SU-DHL-6 (cell line): ENCODE data around the gene TELO2.

Source experiments
- H2AFZ ChIP-seq: fragments of 200-600 bp; sonication (generic); 2 replicates; pipeline ENCODE4 v1.6.1; 2014; ENCODE audit warnings: low read depth, mild to moderate bottlenecking, moderate library complexity, mixed read lengths, antibody characterized with exemption, low read length; ENCODE audit not compliant: severe bottlenecking
- H3F3A ChIP-seq: fragments of 200-600 bp; shearing (Covaris generic); 2 replicates; pipeline ENCODE4 v1.6.0; 2016; ENCODE audit warnings: antibody characterized with exemption, mild to moderate bottlenecking; ENCODE audit not compliant: insufficient read depth
- H3K27ac ChIP-seq: fragments of 200-600 bp; sonication (generic); 2 replicates; pipeline ENCODE4 v1.5.1; 2016; ENCODE audit warnings: low read depth, mild to moderate bottlenecking, low read length, moderate library complexity, mixed read lengths
- H3K27me3 ChIP-seq: fragments of 200-600 bp; sonication (generic), shearing (Covaris generic); 2 replicates; pipeline ENCODE4 v1.6.0; 2014; ENCODE audit warnings: mild to moderate bottlenecking, low read length
- H3K36me3 ChIP-seq: fragments of 200-600 bp; sonication (generic); 2 replicates; pipeline ENCODE4 v1.6.1; 2014; ENCODE audit warnings: mild to moderate bottlenecking, low read length, mixed read lengths
- H3K4me2 ChIP-seq: fragments of 300-600, 200-600 bp; shearing (Covaris generic), sonication (generic); 2 replicates; pipeline ENCODE4 v1.6.0; 2014; ENCODE audit warnings: low read length, low read depth, mild to moderate bottlenecking; ENCODE audit not compliant: poor library complexity, severe bottlenecking
- H3K4me3 ChIP-seq: fragments of 200-600 bp; sonication (generic); 2 replicates; pipeline ENCODE4 v1.5.1; 2014; ENCODE audit warnings: antibody characterized with exemption, low read length, mild to moderate bottlenecking, mixed read lengths; ENCODE audit not compliant: insufficient read depth, poor library complexity, severe bottlenecking
- H3K79me2 ChIP-seq: fragments of 200-600 bp; sonication (generic); 2 replicates; pipeline ENCODE4 v1.6.1; 2014; ENCODE audit warnings: mild to moderate bottlenecking, low read length, moderate library complexity; ENCODE audit not compliant: insufficient read depth
- H3K9ac ChIP-seq: fragments of 200-600 bp; sonication (generic); 2 replicates; pipeline ENCODE4 v1.7.0; 2014; ENCODE audit warnings: mild to moderate bottlenecking, low read length
- H3K9me2 ChIP-seq: fragments of 200-600 bp; sonication (generic); replicated peaks from 2 replicates; pipeline ENCODE4 v1.6.1; 2014; ENCODE audit warnings: low read length; ENCODE audit not compliant: insufficient read depth
- H3K9me3 ChIP-seq: fragments of 200-600 bp; sonication (generic); 2 replicates; pipeline ENCODE4 v1.6.1; 2014; ENCODE audit warnings: low read length, mixed read lengths; ENCODE audit not compliant: insufficient read depth
- H4K20me1 ChIP-seq: fragments of 200-600 bp; sonication (generic); 2 replicates; pipeline ENCODE4 v1.6.1; 2014; ENCODE audit warnings: low read depth, mild to moderate bottlenecking, antibody characterized with exemption, low read length, moderate library complexity, mixed read lengths
- EZH2phosphoT487 ChIP-seq: fragments of 200-600 bp; sonication (generic), shearing (Covaris generic); conservative IDR thresholded peaks from 2 replicates; pipeline ENCODE4 v1.6.1; 2018; ENCODE audit warnings: mild to moderate bottlenecking, antibody characterized with exemption, low read length, moderate library complexity, mixed read lengths
- TF ChIP-seq, protein P1 (sequence below): fragments of 200-600 bp; sonication (generic); IDR thresholded peaks from one replicate; pipeline ENCODE4 v1.5.1; 2017; ENCODE audit warnings: antibody characterized with exemption, mild to moderate bottlenecking, low read length, moderate library complexity; ENCODE audit not compliant: insufficient read depth, poor library complexity, severe bottlenecking

The TELO2 gene

DNA sequence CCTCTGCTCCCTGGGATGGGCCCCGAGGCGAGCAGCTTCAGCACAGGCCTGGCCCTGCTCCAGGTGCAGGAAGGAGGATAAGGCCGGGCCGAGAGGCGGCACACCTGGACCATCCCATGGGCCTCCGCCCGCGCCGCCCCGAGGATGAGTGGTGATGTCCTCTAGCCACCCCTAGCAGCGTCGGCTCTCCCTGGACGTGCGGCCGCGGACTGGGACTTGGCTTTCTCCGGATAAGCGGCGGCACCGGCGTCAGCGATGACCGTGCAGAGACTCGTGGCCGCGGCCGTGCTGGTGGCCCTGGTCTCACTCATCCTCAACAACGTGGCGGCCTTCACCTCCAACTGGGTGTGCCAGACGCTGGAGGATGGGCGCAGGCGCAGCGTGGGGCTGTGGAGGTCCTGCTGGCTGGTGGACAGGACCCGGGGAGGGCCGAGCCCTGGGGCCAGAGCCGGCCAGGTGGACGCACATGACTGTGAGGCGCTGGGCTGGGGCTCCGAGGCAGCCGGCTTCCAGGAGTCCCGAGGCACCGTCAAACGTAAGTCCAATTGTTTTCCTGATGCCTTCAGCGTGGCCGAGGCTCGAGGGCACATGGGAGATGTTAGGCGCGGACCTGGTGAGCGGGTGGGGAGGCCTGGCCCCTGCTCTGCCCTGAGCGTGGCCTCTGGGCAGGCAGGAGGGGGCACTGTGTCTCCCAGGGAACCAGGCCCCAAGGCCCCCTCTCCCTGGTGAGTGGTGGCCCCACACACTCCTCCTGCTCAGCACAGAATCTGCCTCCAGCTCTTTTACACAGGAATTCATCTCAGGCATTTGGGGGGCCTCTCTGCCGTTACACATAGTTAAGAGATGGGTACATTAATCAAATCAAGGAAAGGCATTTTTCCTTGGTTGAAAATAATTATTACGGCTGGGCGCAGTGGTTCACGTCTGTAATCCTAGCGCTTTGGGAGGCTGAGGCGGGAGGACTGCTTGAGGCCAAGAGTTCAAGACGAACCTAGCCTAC, 41.2 kb downstream of the TELO2 start:
- no peak overlapping the region for H3K27ac ChIP-seq
- no peaks in the 10 kb centered on the region for H3K79me2 ChIP-seq
- H3K9me3 ChIP-seq: no peaks in the 10 kb centered on the region
- no peaks in the 10 kb centered on the region for H3F3A ChIP-seq
- no peak overlapping the region for H3K4me2 ChIP-seq
- no peaks in the 10 kb centered on the region for H3K9me2 ChIP-seq
- no peak overlapping the region for H3K4me3 ChIP-seq
- H3K27me3 ChIP-seq: no peaks in the 10 kb centered on the region
- TF ChIP-seq, protein P1, sequence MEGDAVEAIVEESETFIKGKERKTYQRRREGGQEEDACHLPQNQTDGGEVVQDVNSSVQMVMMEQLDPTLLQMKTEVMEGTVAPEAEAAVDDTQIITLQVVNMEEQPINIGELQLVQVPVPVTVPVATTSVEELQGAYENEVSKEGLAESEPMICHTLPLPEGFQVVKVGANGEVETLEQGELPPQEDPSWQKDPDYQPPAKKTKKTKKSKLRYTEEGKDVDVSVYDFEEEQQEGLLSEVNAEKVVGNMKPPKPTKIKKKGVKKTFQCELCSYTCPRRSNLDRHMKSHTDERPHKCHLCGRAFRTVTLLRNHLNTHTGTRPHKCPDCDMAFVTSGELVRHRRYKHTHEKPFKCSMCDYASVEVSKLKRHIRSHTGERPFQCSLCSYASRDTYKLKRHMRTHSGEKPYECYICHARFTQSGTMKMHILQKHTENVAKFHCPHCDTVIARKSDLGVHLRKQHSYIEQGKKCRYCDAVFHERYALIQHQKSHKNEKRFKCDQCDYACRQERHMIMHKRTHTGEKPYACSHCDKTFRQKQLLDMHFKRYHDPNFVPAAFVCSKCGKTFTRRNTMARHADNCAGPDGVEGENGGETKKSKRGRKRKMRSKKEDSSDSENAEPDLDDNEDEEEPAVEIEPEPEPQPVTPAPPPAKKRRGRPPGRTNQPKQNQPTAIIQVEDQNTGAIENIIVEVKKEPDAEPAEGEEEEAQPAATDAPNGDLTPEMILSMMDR: no peak
- no peak for TF ChIP-seq EZH2phosphoT487
- H3K9ac ChIP-seq: no peak overlapping the region
- H4K20me1 ChIP-seq: no peaks in the 10 kb centered on the region
- no peaks in the 10 kb centered on the region for H3K36me3 ChIP-seq
- H2AFZ ChIP-seq: no peak overlapping the region

DNA sequence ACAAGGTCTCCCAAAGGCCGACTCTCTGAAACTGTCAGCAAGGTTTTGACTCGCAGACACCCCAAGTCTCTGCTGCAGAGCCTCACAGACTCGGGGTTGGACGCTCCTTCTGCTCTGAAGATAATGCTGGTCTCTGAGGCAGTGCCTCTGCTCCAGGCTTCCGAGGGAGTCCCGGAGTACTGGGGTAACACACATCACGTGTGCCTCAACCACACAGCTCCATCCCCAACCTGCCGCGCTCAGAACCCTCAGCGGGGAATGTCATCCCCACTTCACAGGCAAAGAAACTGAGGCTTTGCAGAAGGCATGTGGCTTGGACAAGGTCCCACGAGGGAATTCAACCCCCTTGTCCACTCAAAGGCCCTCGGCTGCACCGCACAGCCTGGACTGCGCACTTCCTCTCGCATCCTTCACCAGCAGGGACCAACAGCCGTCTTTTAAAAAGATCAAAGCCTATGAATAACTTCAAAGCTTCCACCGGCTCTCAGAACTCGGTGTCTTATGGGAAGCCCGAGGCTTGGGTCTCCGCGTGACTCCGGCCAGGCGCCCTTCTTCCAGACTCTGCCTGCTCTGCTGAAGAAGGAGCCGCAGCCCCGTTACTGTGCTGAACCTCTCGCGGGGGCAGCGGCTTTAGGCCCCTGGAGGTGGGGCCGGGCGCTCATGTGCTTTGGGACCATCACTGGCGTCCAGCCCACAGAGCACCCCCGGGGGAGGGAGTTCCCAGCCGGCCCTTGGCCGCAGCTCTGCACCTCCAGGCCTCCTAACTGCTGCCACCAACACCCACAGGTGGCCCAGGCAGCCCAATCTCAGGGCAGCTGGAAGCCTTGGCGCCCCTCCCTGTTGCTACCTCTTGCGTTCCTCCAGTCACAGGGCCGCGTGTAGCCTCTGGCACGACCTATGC, 42.5 kb downstream of the TELO2 start:
- H3K4me3 ChIP-seq: no peak overlapping the region
- no peak for TF ChIP-seq EZH2phosphoT487
- TF ChIP-seq, protein P1: no peak

DNA sequence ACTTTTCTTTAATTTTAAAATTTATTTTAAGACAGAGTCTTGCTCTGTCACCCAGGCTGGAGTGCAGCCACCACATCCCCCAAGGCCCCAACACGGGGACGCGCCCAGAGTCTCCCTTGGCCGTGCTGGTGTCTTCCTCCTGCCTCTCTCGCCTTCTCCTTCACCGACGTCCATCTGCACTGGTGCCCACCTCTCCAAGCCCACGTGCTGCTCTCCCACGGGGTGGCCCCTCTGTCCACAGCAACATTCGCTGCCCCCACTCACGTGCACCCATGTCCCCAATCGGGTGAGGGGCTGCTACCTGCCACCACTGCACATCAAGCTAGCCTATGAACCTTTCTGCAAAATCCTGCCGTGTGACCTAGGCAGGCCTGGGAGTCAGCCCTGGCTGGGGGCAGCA, 43.4 kb downstream of the TELO2 start:
- no peak overlapping the region for H3K4me2 ChIP-seq
- H3K27ac ChIP-seq: no peak overlapping the region
- TF ChIP-seq, protein P1: no peak
- H3K79me2 ChIP-seq: no peaks in the 10 kb centered on the region
- H4K20me1 ChIP-seq: no peaks in the 10 kb centered on the region
- no peak overlapping the region for H3K4me3 ChIP-seq
- H3K9me2 ChIP-seq: no peaks in the 10 kb centered on the region
- H3K36me3 ChIP-seq: no peaks in the 10 kb centered on the region
- H2AFZ ChIP-seq: no peak overlapping the region
- no peak overlapping the region for H3K9ac ChIP-seq
- H3F3A ChIP-seq: no peaks in the 10 kb centered on the region
- no peaks in the 10 kb centered on the region for H3K9me3 ChIP-seq
- no peaks in the 10 kb centered on the region for H3K27me3 ChIP-seq

More for the DNA sequence above, 42.5 kb downstream of the TELO2 start:
- Histone ChIP-seq H3K9me3 (no peaks in the 10 kb centered on the region), H3K27ac (no peak overlapping the region), H3K36me3 (no peaks in the 10 kb centered on the region), H3K4me2 (no peak overlapping the region), H3K27me3 (no peaks in the 10 kb centered on the region), H2AFZ (no peak overlapping the region), H3F3A (no peaks in the 10 kb centered on the region), H3K9ac (no peak overlapping the region), H3K9me2 (no peaks in the 10 kb centered on the region), H3K79me2 (no peaks in the 10 kb centered on the region), H4K20me1 (no peaks in the 10 kb centered on the region)
